Brain microvascular endothelial cell (primary cell): ENCODE data around the gene IFNA2.

ENCODE experiments used
- DNase-seq: peaks from one replicate; pipeline ENCODE4 v3.0.0-alpha.2; 2020
- H3K27ac ChIP-seq: fragments of 250-450 bp; sonication (Bioruptor Pico); 2 replicates; pipeline ENCODE4 v1.5.1; 2020; ENCODE audit warnings: mild to moderate bottlenecking, moderate library complexity
- H3K27me3 ChIP-seq: fragments of 250-450 bp; sonication (Bioruptor Pico); replicated peaks from 2 replicates; pipeline ENCODE4 v1.5.1; 2020; ENCODE audit warnings: mild to moderate bottlenecking
- H3K36me3 ChIP-seq: fragments of 250-450 bp; sonication (Bioruptor Pico); replicated peaks from 2 replicates; pipeline ENCODE4 v1.5.1; 2020; ENCODE audit warnings: mild to moderate bottlenecking
- H3K4me3 ChIP-seq: 2 replicates; pipeline ENCODE4 v1.5.1; 2011; ENCODE audit warnings: low read depth, mild to moderate bottlenecking, control low read depth, low read length, moderate library complexity
- CTCF ChIP-seq: IDR thresholded peaks from 2 replicates; pipeline ENCODE4 v1.5.1; 2011; ENCODE audit warnings: low read depth, mild to moderate bottlenecking, moderate library complexity, low read length, control low read depth, inconsistent platforms; ENCODE audit errors: missing control alignments
- in situ Hi-C: cut with HindIII; loops from 2 replicates; pipeline ENCODE4 v1.10.0; 2017; ENCODE audit warnings: low sequenced_read_pairs, low pct_ligation_motif_present

The IFNA2 gene

GRCh38 chr9:21357479-21358460 lies 27.4 kb downstream of the IFNA2 start:
- in situ Hi-C loops: no loop called here
- TF ChIP-seq CTCF: no peak
- Histone ChIP-seq H3K27ac (no peak overlapping the region), H3K4me3 (no peak overlapping the region), H3K36me3 (no peaks in the 10 kb centered on the region), H3K27me3 (no peaks in the 10 kb centered on the region)
- DNase-seq: no peak

- Histone ChIP-seq H3K27ac (no peak within 1 kb of the TSS), H3K27me3 (no peaks in the 10 kb centered on the region), H3K4me3 (no peak within 1 kb of the TSS), H3K36me3 (no peaks in the 10 kb centered on the region)
- no peak for TF ChIP-seq CTCF
- DNase-seq: no peak
- in situ Hi-C loops: no loop called here
Observed at GRCh38 chr9:21350787-21351186, 34.4 kb downstream of the IFNA2 start, which contains the start of gene IFNA6. IFNA6 (minus strand) TSS chr9:21350887; CDS start chr9:21350887, 0 bp downstream.

- H3K36me3 ChIP-seq: no peaks in the 10 kb centered on the region
- no peak for TF ChIP-seq CTCF
- DNase-seq: no peak
- H3K27ac ChIP-seq: no peak overlapping the region
- in situ Hi-C loops: no loop called here
- no peak overlapping the region for H3K4me3 ChIP-seq
- no peaks in the 10 kb centered on the region for H3K27me3 ChIP-seq
Observed at GRCh38 chr9:21348430-21348970, 36.7 kb downstream of the IFNA2 start.

DNA sequence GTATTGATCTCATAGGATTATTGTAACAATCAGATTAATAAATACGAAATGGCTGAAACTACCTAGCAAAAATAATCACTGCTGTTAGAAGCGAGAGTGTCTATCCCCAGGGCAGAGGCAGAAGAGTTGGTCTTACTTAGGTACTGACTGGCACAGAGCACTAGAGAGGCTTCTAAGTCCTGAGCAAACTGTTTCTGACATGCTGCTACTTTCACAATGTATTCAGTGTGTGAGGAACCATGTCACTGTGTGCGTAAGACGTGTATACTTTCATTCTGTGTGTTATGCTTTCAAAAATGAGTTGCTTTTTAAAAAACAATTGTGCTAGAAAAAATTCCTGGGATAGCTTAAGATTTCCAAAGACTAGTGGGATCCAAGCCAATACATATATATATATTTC lies 44.5 kb downstream of the IFNA2 start:
- no peak for TF ChIP-seq CTCF
- DNase-seq: no peak
- Histone ChIP-seq H3K27ac (no peak overlapping the region), H3K27me3 (no peaks in the 10 kb centered on the region), H3K36me3 (no peaks in the 10 kb centered on the region), H3K4me3 (no peak overlapping the region)
- in situ Hi-C loops: no loop called here

DNA sequence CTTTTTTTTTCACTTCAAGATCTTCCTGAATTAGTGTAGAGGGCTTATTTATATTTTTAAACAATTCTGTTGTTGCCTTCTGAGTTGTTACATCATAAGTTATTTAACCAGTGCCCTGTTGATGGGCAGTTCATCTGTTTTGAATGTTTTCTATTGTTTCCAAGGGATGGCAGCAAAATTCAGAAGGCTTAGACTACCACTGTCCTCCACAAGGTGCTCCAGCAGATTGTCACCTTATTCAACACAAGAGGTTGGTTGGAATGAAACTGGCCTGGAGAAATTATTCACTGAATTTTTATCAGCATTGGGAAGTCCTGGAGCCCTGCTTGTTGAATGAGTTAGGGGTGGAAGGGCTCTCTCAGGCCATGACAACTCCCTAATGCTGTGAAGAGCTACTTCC lies 48.7 kb downstream of the IFNA2 start:
- in situ Hi-C loops: no loop called here
- no peak for DNase-seq
- no peak for TF ChIP-seq CTCF
- H3K36me3 ChIP-seq: no peaks in the 10 kb centered on the region
- no peak overlapping the region for H3K4me3 ChIP-seq
- H3K27me3 ChIP-seq: no peaks in the 10 kb centered on the region
- H3K27ac ChIP-seq: no peak overlapping the region
